ENCODE measurements around the gene DPP4.

DNA sequence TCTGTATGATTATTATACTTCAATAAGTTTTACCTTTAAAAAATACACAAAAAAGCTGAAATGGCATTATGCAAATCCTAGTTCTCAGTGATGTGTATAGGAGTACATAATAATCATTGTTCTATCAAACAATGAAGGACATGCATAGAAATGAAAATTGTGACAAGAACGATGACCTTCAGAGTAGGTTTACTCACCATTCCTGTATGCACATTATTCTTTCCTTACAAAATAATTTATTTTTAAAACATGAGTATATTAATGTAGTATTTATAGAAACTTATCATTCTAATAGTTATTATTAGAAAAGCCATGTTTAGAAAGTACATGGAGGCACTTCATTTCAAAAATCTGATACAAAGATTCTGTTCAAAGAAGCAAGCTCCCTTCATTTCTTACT lies 32.7 kb upstream of the DPP4 start:
- TF ChIP-seq CTCF (IDR thresholded peaks at IDR 0.05) (no peak), POLR2A (IDR thresholded peaks at IDR 0.05) (no peak)
